ENCODE data around the gene MLYCD.

MLYCD gene

DNA sequence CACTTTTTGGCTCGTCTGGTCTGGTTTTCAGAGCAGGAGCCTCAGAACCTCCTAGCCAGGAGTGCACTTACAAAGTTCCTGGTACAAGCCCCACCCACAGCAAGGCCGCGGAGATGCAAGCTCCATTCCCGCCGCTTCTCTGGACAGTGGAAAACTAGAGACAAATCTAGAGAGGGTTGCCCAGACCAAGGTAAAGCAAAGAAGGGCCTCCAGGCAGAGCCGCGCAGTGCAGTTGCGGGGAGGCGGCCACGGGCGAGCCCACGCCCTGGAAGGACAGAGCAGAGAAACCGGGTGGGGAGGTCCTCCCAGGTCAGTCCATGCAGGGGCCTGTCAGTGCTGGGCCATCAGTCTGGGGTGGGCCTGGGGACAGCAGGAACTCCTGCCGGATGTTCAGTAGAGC, 43.2 kb downstream of the MLYCD start:
- DNase-seq (ENCODE audit: low spot score) (no peak), ATAC-seq (ENCODE audit: low read depth) (no peak)
- H3K27me3 ChIP-seq (ENCODE audit: insufficient read depth, poor library complexity, severe bottlenecking): no peaks in the 10 kb centered on the region
- H3K9me3 ChIP-seq (ENCODE audit: severe bottlenecking): no peaks in the 10 kb centered on the region
- H3K4me1 ChIP-seq (ENCODE audit: insufficient read depth, poor library complexity, severe bottlenecking): no peaks in the 10 kb centered on the region
- H3K36me3 ChIP-seq (ENCODE audit: low read depth): no peaks in the 10 kb centered on the region
- TF ChIP-seq, protein P1, sequence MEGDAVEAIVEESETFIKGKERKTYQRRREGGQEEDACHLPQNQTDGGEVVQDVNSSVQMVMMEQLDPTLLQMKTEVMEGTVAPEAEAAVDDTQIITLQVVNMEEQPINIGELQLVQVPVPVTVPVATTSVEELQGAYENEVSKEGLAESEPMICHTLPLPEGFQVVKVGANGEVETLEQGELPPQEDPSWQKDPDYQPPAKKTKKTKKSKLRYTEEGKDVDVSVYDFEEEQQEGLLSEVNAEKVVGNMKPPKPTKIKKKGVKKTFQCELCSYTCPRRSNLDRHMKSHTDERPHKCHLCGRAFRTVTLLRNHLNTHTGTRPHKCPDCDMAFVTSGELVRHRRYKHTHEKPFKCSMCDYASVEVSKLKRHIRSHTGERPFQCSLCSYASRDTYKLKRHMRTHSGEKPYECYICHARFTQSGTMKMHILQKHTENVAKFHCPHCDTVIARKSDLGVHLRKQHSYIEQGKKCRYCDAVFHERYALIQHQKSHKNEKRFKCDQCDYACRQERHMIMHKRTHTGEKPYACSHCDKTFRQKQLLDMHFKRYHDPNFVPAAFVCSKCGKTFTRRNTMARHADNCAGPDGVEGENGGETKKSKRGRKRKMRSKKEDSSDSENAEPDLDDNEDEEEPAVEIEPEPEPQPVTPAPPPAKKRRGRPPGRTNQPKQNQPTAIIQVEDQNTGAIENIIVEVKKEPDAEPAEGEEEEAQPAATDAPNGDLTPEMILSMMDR (IDR thresholded peaks at IDR 0.05; ENCODE audit: poor library complexity, severe bottlenecking): no peak
- no peak overlapping the region for H3K27ac ChIP-seq (ENCODE audit: poor library complexity, severe bottlenecking)
- no peak overlapping the region for H3K4me3 ChIP-seq (ENCODE audit: severe bottlenecking)

DNA sequence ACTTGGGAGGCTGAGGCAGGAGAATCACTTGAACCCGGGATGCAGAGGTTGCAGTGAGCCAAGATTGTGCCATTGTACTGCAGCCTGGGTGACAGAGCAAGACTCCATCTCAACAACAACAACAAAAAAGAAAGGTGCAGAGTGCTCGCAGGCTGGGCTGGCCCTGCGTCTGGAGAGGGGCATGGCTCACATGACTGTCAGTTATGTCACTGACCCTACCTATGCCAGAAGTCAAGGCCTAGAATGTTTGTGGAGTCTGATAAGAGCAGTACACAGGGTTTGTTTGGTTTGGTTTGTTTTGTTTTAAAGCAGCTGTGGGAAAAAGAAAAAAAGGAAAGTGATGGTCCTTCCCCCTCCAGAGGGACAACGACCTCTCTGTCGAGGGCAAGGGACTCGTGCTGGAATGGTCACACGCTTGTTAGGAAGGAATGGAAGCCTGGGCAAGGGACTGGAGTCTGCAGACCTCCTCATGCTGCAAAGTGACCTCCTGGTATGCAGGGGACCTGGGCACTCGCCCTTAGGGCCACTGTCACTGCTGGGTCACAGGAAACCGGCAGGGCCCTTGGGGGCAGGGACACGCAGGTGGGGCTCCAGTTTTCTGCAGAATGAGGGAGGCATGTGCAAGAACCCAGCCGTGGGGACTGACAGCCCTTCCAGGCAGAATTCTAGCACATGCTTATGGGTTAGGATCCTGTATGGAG, 44.0 kb downstream of the MLYCD start:
- H3K36me3 ChIP-seq (ENCODE audit: low read depth): no peaks in the 10 kb centered on the region
- no peak for DNase-seq (ENCODE audit: low spot score)

DNA sequence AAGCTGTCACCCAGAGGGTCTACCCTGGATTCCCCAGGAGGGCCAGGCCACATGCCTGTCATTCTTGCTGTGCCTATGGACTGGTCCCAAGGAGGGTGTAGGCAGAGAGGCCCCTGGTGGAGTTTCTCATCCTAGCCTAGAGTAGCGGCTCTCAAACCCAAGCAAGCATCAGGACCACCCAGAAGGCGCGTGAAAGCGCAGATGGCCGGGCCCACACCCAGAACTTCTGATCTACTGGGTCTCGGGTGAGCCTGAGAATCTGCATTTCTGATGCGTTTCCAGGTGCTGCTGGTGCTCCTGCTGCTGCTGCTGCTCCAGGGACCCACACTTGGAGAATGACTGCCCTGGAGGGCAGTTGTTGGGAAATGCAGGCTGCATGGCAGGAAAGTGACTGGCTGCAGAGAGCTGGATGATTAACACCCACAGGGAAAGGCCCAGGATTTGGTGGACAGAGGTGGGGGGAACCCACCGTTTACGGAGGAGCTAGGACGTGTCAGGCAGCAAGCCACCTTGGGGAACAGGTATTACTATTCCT, 44.7 kb downstream of the MLYCD start:
- H3K36me3 ChIP-seq (ENCODE audit: low read depth): no peaks in the 10 kb centered on the region
- H3K4me1 ChIP-seq (ENCODE audit: insufficient read depth, poor library complexity, severe bottlenecking): no peaks in the 10 kb centered on the region
- no peak overlapping the region for H3K27ac ChIP-seq (ENCODE audit: poor library complexity, severe bottlenecking)
- no peak overlapping the region for H3K4me3 ChIP-seq (ENCODE audit: severe bottlenecking)
- DNase-seq (ENCODE audit: low spot score): no peak
- ATAC-seq (ENCODE audit: low read depth): no peak
- no peaks in the 10 kb centered on the region for H3K9me3 ChIP-seq (ENCODE audit: severe bottlenecking)
- no peaks in the 10 kb centered on the region for H3K27me3 ChIP-seq (ENCODE audit: insufficient read depth, poor library complexity, severe bottlenecking)
- TF ChIP-seq, protein P1 (IDR thresholded peaks at IDR 0.05; ENCODE audit: poor library complexity, severe bottlenecking): no peak

More for the DNA sequence above, 44.0 kb downstream of the MLYCD start:
- TF ChIP-seq, protein P1 (IDR thresholded peaks at IDR 0.05; ENCODE audit: poor library complexity, severe bottlenecking): no peak
- H3K27ac ChIP-seq (ENCODE audit: poor library complexity, severe bottlenecking): no peak overlapping the region
- no peaks in the 10 kb centered on the region for H3K27me3 ChIP-seq (ENCODE audit: insufficient read depth, poor library complexity, severe bottlenecking)
- no peaks in the 10 kb centered on the region for H3K4me1 ChIP-seq (ENCODE audit: insufficient read depth, poor library complexity, severe bottlenecking)
- no peak overlapping the region for H3K4me3 ChIP-seq (ENCODE audit: severe bottlenecking)
- ATAC-seq (ENCODE audit: low read depth): no peak
- no peaks in the 10 kb centered on the region for H3K9me3 ChIP-seq (ENCODE audit: severe bottlenecking)

DNA sequence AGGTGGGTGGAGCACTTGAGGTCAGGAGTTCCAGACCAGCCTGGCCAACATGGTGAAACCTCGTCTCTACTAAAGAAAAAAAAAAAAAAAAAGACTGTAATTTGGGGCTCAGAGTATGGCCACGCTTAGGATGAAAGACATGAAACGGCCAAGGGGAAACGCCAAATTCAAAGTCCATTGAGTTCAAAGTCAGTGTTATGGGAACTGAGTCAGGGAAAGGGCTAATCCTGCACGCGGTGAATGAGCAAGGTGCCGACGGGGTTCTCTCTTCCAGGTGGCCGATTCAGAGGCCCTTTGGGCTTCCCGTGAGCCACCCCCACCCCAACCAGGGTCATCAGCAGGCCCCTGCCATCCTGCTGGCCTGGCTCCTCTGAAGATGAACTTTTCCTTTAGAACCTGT, 46.7 kb downstream of the MLYCD start:
- DNase-seq (ENCODE audit: low spot score) (no peak), ATAC-seq (ENCODE audit: low read depth) (no peak)
- H3K4me3 ChIP-seq (ENCODE audit: severe bottlenecking): no peak overlapping the region
- no peaks in the 10 kb centered on the region for H3K9me3 ChIP-seq (ENCODE audit: severe bottlenecking)
- H3K4me1 ChIP-seq (ENCODE audit: insufficient read depth, poor library complexity, severe bottlenecking): no peaks in the 10 kb centered on the region
- no peaks in the 10 kb centered on the region for H3K27me3 ChIP-seq (ENCODE audit: insufficient read depth, poor library complexity, severe bottlenecking)
- no peaks in the 10 kb centered on the region for H3K36me3 ChIP-seq (ENCODE audit: low read depth)
- TF ChIP-seq, protein P1 (IDR thresholded peaks at IDR 0.05; ENCODE audit: poor library complexity, severe bottlenecking): no peak
- H3K27ac ChIP-seq (ENCODE audit: poor library complexity, severe bottlenecking): no peak overlapping the region

DNA sequence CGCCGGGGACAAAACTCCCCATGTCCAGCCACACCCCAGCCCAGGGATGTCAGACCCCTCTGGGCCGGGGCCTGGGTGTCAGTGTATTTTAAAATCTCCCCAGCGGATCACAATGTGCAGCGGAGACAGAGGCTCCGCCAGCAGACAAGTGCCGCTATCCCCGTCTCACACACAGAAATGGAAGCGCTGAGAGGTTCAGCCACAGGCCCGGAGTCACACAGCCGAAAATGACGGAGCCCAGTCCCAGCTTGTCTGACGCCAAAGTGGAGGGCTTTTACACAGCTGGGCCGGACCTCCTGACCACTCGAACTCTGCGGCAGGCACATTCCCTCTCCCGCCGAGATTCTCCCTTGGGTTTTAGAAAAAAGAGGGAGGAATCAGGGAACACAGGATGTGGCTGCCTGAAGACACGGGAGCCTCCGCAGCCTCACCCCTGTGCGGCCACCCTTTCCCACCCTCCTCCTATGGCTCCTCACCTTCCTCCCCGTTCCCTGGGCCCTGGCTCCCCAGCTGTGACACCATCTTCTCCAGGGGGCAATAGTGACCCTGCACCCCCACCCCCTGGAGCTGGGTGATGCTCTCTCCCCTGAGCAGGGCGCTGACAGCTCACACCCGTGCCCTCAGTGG, 47.4 kb downstream of the MLYCD start:
- no peak overlapping the region for H3K4me3 ChIP-seq (ENCODE audit: severe bottlenecking)
- no peaks in the 10 kb centered on the region for H3K4me1 ChIP-seq (ENCODE audit: insufficient read depth, poor library complexity, severe bottlenecking)
- ATAC-seq (ENCODE audit: low read depth): no peak
- H3K27me3 ChIP-seq (ENCODE audit: insufficient read depth, poor library complexity, severe bottlenecking): no peaks in the 10 kb centered on the region
- H3K36me3 ChIP-seq (ENCODE audit: low read depth): no peaks in the 10 kb centered on the region
- no peak for DNase-seq (ENCODE audit: low spot score)
- H3K27ac ChIP-seq (ENCODE audit: poor library complexity, severe bottlenecking): no peak overlapping the region
- no peaks in the 10 kb centered on the region for H3K9me3 ChIP-seq (ENCODE audit: severe bottlenecking)
- TF ChIP-seq, protein P1 (IDR thresholded peaks at IDR 0.05; ENCODE audit: poor library complexity, severe bottlenecking): no peak

Data from RWPE2 (cell line).